SK-N-SH treated with all-trans-retinoic acid at 6 μM for 48 hours (cell line): ENCODE data around the gene LBHD2.

Experiments used
- ARNTL ChIP-seq: fragments of 450-650 bp; formaldehyde crosslinking; IDR thresholded peaks from 2 replicates; pipeline ENCODE4 v1.5.0; 2020; ENCODE audit warnings: low read depth, mild to moderate bottlenecking, moderate library complexity, borderline replicate concordance
- ESRRG ChIP-seq: fragments of 250-450 bp; sonication (Bioruptor Pico); IDR thresholded peaks from 2 replicates; pipeline ENCODE4 v1.6.1; 2021; ENCODE audit warnings: mild to moderate bottlenecking
- PATZ1 ChIP-seq: fragments of 250-450 bp; sonication (Bioruptor Pico); IDR thresholded peaks from 2 replicates; pipeline ENCODE4 v1.8.0; 2020; ENCODE audit warnings: mild to moderate bottlenecking, moderate library complexity, borderline replicate concordance
- POU6F1 ChIP-seq: fragments of 250-450 bp; sonication (Bioruptor Pico); IDR thresholded peaks from 2 replicates; pipeline ENCODE4 v1.8.0; 2021; ENCODE audit warnings: low read depth, mild to moderate bottlenecking, moderate library complexity, borderline replicate concordance
- PPARA ChIP-seq: fragments of 250-450 bp; sonication (Bioruptor Pico); IDR thresholded peaks from 2 replicates; pipeline ENCODE4 v1.5.0; 2020; ENCODE audit warnings: mild to moderate bottlenecking, borderline replicate concordance
- RARB ChIP-seq: fragments of 250-450 bp; sonication (Bioruptor Pico); IDR thresholded peaks from 2 replicates; pipeline ENCODE4 v1.8.0; 2021; ENCODE audit warnings: mild to moderate bottlenecking, moderate library complexity
- SNAI2 ChIP-seq: fragments of 250-450 bp; sonication (Bioruptor Pico); IDR thresholded peaks from 2 replicates; pipeline ENCODE4 v1.5.0; 2020; ENCODE audit warnings: mild to moderate bottlenecking, moderate library complexity
- TOX ChIP-seq: fragments of 250-450 bp; sonication (Bioruptor Pico); IDR thresholded peaks from 2 replicates; pipeline ENCODE4 v1.8.0; 2021; ENCODE audit warnings: mild to moderate bottlenecking, moderate library complexity, borderline replicate concordance
- ZFP3 ChIP-seq: fragments of 250-450 bp; sonication (Bioruptor Pico); IDR thresholded peaks from 2 replicates; pipeline ENCODE4 v1.5.0; 2020; ENCODE audit warnings: mild to moderate bottlenecking, moderate library complexity
- ZFP30 ChIP-seq: fragments of 450-650 bp; formaldehyde crosslinking; IDR thresholded peaks from 2 replicates; pipeline ENCODE4 v1.5.0; 2022; ENCODE audit warnings: mild to moderate bottlenecking, moderate library complexity
- ZNF70 ChIP-seq: fragments of 450-650 bp; formaldehyde crosslinking; IDR thresholded peaks from 2 replicates; pipeline ENCODE4 v1.5.0; 2020; ENCODE audit warnings: mild to moderate bottlenecking, moderate library complexity
- ZNF8 ChIP-seq: fragments of 450-650 bp; formaldehyde crosslinking; IDR thresholded peaks from 2 replicates; pipeline ENCODE4 v1.5.0; 2020; ENCODE audit warnings: mild to moderate bottlenecking, moderate library complexity
- TF ChIP-seq, protein P1 (sequence below): fragments of 250-450 bp; sonication (Bioruptor Pico); IDR thresholded peaks from 2 replicates; pipeline ENCODE4 v1.5.0; 2020; ENCODE audit warnings: mild to moderate bottlenecking, moderate library complexity

- no peak for TF ChIP-seq ZFP3
- no peak for TF ChIP-seq PATZ1 (CRISPR knock-in tag)
- no peak for TF ChIP-seq ZNF8
- TF ChIP-seq, protein P1, sequence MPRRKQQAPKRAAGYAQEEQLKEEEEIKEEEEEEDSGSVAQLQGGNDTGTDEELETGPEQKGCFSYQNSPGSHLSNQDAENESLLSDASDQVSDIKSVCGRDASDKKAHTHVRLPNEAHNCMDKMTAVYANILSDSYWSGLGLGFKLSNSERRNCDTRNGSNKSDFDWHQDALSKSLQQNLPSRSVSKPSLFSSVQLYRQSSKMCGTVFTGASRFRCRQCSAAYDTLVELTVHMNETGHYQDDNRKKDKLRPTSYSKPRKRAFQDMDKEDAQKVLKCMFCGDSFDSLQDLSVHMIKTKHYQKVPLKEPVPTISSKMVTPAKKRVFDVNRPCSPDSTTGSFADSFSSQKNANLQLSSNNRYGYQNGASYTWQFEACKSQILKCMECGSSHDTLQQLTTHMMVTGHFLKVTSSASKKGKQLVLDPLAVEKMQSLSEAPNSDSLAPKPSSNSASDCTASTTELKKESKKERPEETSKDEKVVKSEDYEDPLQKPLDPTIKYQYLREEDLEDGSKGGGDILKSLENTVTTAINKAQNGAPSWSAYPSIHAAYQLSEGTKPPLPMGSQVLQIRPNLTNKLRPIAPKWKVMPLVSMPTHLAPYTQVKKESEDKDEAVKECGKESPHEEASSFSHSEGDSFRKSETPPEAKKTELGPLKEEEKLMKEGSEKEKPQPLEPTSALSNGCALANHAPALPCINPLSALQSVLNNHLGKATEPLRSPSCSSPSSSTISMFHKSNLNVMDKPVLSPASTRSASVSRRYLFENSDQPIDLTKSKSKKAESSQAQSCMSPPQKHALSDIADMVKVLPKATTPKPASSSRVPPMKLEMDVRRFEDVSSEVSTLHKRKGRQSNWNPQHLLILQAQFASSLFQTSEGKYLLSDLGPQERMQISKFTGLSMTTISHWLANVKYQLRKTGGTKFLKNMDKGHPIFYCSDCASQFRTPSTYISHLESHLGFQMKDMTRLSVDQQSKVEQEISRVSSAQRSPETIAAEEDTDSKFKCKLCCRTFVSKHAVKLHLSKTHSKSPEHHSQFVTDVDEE (CRISPR knock-in tag): no peak
- no peak for TF ChIP-seq RARB (CRISPR knock-in tag)
- no peak for TF ChIP-seq SNAI2 (CRISPR knock-in tag)
- no peak for TF ChIP-seq POU6F1 (CRISPR knock-in tag)
- TF ChIP-seq ARNTL (CRISPR knock-in tag): no peak
- TF ChIP-seq PPARA (CRISPR knock-in tag): no peak
- no peak for TF ChIP-seq ZNF70
- TF ChIP-seq TOX (CRISPR knock-in tag): no peak
- TF ChIP-seq ESRRG (CRISPR knock-in tag): no peak
- no peak for TF ChIP-seq ZFP30 (CRISPR knock-in tag)
Observed at GRCh38 chr14:103081951-103082350, 2.1 kb upstream of the LBHD2 start.
